MM.1S (cell line): ENCODE measurements around the gene NEU1.

ENCODE experiments used
- CTCF ChIP-seq: fragments of 300-600 bp; sonication (generic); IDR thresholded peaks from 2 replicates; pipeline ENCODE4 v1.5.1; 2016; ENCODE audit warnings: antibody characterized with exemption, low read length, mixed read lengths
- EZH2 ChIP-seq: fragments of 300-600 bp; sonication (generic); optimal IDR thresholded peaks from 2 replicates; pipeline ENCODE3; 2017; ENCODE audit warnings: low read depth, mild to moderate bottlenecking, antibody characterized with exemption, low read length, mixed read lengths

- no peak for TF ChIP-seq CTCF
- no peak for TF ChIP-seq EZH2
Observed at GRCh38 chr6:31886541-31886991, 23.9 kb upstream of the NEU1 start.
